ENCODE measurements around the gene AP3M1. TPM values are rescaled to one million over a fixed set of nuclear protein-coding genes. Genes with fewer than 3 reads are reported as not detected.

The AP3M1 gene
- polyA plus RNA-seq, 1 experiment = 31.7 TPM

DNA sequence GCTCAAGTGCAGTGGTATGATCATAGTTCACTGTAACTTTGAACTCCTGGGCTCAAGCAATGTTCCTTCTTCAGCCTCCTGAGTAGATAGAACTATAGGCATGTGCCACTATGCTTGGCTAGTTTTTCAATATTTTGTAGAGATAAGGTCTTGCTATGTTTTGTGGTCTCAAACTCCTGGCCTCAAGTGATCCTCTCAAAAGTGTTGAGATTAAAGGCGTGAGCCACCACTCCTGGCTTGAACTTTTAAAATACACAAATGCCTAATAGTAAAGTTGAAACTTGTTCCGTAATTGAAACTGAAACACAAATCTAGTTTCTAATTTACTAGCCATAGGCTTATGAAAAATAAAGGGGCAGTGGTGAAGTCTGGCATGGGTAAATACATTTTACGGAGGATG, 65.7 kb downstream of the AP3M1 start:
- H3K27me3 ChIP-seq (ENCODE audit: control insufficient read depth, insufficient read depth, low read length) = no peaks in the 10 kb centered on the region
- H3K4me3 ChIP-seq (ENCODE audit: low read depth, low read length) = no peak overlapping the region
- DNase-seq (ENCODE audit: low read depth) = no peak
- TF ChIP-seq, protein P1, sequence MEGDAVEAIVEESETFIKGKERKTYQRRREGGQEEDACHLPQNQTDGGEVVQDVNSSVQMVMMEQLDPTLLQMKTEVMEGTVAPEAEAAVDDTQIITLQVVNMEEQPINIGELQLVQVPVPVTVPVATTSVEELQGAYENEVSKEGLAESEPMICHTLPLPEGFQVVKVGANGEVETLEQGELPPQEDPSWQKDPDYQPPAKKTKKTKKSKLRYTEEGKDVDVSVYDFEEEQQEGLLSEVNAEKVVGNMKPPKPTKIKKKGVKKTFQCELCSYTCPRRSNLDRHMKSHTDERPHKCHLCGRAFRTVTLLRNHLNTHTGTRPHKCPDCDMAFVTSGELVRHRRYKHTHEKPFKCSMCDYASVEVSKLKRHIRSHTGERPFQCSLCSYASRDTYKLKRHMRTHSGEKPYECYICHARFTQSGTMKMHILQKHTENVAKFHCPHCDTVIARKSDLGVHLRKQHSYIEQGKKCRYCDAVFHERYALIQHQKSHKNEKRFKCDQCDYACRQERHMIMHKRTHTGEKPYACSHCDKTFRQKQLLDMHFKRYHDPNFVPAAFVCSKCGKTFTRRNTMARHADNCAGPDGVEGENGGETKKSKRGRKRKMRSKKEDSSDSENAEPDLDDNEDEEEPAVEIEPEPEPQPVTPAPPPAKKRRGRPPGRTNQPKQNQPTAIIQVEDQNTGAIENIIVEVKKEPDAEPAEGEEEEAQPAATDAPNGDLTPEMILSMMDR (IDR thresholded peaks at IDR 0.05; ENCODE audit: insufficient read depth, low read depth, low read length) = no peak
- H3K36me3 ChIP-seq (ENCODE audit: control insufficient read depth, insufficient read depth, low read length) = peaks cover 13% of the 10 kb centered on the region
- ChIA-PET POLR2A (no interaction called here), CTCF (no interaction called here)

- CTCF ChIA-PET = interaction anchor here (0.7 to 5.4 kb wide), 2 partner anchors 124 to 197 kb away, joined by 3 to 44 read pairs; no protein-coding TSS in a partner anchor
- no peak for DNase-seq (ENCODE audit: low read depth)
- no peaks in the 10 kb centered on the region for H3K27me3 ChIP-seq (ENCODE audit: control insufficient read depth, insufficient read depth, low read length)
- POLR2A ChIA-PET = no interaction called here
- H3K4me3 ChIP-seq (ENCODE audit: low read depth, low read length) = no peak overlapping the region
- TF ChIP-seq, protein P1 (IDR thresholded peaks at IDR 0.05; ENCODE audit: insufficient read depth, low read depth, low read length) = no peak
- peaks cover 10% of the 10 kb centered on the region for H3K36me3 ChIP-seq (ENCODE audit: control insufficient read depth, insufficient read depth, low read length)
Measured at GRCh38 chr10:74083304-74083703, 67.3 kb downstream of the AP3M1 start.

- ChIA-PET POLR2A (interaction anchor here (0.5 kb wide), 1 partner anchor 56 kb away, joined by 3 read pairs; no protein-coding TSS in a partner anchor), CTCF (interaction anchor here (0.6 to 5.4 kb wide), 23 partner anchors 9 to 1078 kb away, joined by 3 to 46 read pairs (median 3); no protein-coding TSS in a partner anchor)
- DNase-seq (ENCODE audit: low read depth) = no peak
- no peak overlapping the region for H3K4me3 ChIP-seq (ENCODE audit: low read depth, low read length)
- H3K36me3 ChIP-seq (ENCODE audit: control insufficient read depth, insufficient read depth, low read length) = peaks cover 10% of the 10 kb centered on the region
- no peaks in the 10 kb centered on the region for H3K27me3 ChIP-seq (ENCODE audit: control insufficient read depth, insufficient read depth, low read length)
- TF ChIP-seq, protein P1 (IDR thresholded peaks at IDR 0.05; ENCODE audit: insufficient read depth, low read depth, low read length) = no peak
Measured at GRCh38 chr10:74081941-74082718, 68.5 kb downstream of the AP3M1 start.

- ChIA-PET POLR2A (interaction anchor here (0.5 to 0.7 kb wide), 2 partner anchors 54 to 55 kb away, joined by 3 to 5 read pairs; no protein-coding TSS in a partner anchor), CTCF (interaction anchor here (0.6 to 5.4 kb wide), 30 partner anchors 8 to 1079 kb away, joined by 3 to 46 read pairs (median 3); no protein-coding TSS in a partner anchor)
- H3K4me3 ChIP-seq (ENCODE audit: low read depth, low read length) = no peak overlapping the region
- no peak for DNase-seq (ENCODE audit: low read depth)
- peaks cover 10% of the 10 kb centered on the region for H3K36me3 ChIP-seq (ENCODE audit: control insufficient read depth, insufficient read depth, low read length)
- TF ChIP-seq, protein P1 (IDR thresholded peaks at IDR 0.05; ENCODE audit: insufficient read depth, low read depth, low read length) = peak; percentile 84
- no peaks in the 10 kb centered on the region for H3K27me3 ChIP-seq (ENCODE audit: control insufficient read depth, insufficient read depth, low read length)
Measured at GRCh38 chr10:74081192-74081803, 69.3 kb downstream of the AP3M1 start.

DNA sequence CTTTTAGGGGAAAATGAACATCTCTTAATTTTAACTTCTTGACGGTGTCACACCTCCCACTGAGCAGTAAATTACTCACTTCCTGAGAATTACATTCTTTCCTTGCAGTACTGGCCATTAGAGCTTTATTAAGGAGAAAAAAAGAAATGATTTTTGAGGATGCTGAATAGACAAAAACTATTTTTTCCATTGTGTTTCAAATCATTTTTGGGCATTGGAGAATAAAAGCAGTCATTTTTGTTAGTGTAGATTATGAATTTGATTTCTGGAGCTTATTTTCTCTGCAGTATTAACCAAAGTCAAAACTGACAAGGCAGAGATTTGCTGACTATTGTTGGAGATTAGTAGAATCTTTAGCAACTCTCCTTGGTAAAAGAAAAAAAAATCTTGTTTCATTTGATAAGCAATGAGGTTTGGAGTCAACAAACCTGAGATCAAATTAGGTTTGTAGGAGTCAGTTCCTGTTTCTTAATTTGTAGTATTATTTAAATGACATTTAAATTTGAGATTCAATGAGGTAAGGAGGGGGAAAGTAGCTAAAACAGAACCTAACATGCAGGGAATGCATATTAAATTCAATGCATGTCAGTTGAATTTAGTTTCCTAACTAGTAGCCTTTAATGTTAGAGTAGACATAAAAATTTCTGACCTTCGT, 70.6 kb downstream of the AP3M1 start:
- ChIA-PET CTCF (interaction anchor here (0.7 to 5.4 kb wide), 17 partner anchors 9 to 230 kb away, joined by 3 to 46 read pairs (median 6); no protein-coding TSS in a partner anchor), POLR2A (no interaction called here)
- H3K36me3 ChIP-seq (ENCODE audit: control insufficient read depth, insufficient read depth, low read length) = peaks cover 11% of the 10 kb centered on the region
- no peaks in the 10 kb centered on the region for H3K27me3 ChIP-seq (ENCODE audit: control insufficient read depth, insufficient read depth, low read length)
- no peak for DNase-seq (ENCODE audit: low read depth)
- no peak overlapping the region for H3K4me3 ChIP-seq (ENCODE audit: low read depth, low read length)
- TF ChIP-seq, protein P1 (IDR thresholded peaks at IDR 0.05; ENCODE audit: insufficient read depth, low read depth, low read length) = no peak

Measured in BJ (cell line).